A549 (cell line): ENCODE results near the gene SLC37A2. TPM values are rescaled to one million over a fixed set of nuclear protein-coding genes. Genes with fewer than 3 reads are reported as not detected.

Experiments
- ATAC-seq, 2 experiments: fragments of 200-7000 bp in 1 of 2; fragments of >200 bp in 1 of 2; cut with Nextera tagmentation in 1 of 2; cut with Tn5 transposase in 1 of 2; 3 replicates each; pipeline versions ENCODE4 v1.8.0 to v1.9.1; 2018 to 2020; ENCODE audit warnings: mild to moderate bottlenecking in 1 of 2, moderate library complexity in 1 of 2
- CTCF ChIA-PET: fragments of 300-600 bp; sonication (Branson Sonifier 250); formaldehyde crosslinking; extraction: SDS; loops from one replicate; lab custom pipeline; 2021; ENCODE audit warnings: antibody characterized with exemption, inconsistent platforms; lab: Yijun Ruan, JAX
- POLR2A ChIA-PET: fragments of 350-600 bp; formaldehyde crosslinking; extraction: SDS; loops from one replicate; lab custom pipeline; 2021; ENCODE audit warnings: antibody characterized with exemption, inconsistent platforms; lab: Yijun Ruan, JAX
- DNase-seq, 2 experiments: peaks; one replicate each; pipeline versions ENCODE4 v3.0.0 to v3.0.0-alpha.2; 2011 to 2016; ENCODE audit warnings: low read depth in 1 of 2, low spot score in 1 of 2
- FAIRE-seq: peaks from 2 replicates; lab custom pipeline; 2011; peaks lifted over from hg19 to GRCh38; lab: Jason Lieb, UNC
- H3K27ac ChIP-seq, 2 experiments: fragments of >200 bp; sonication (Bioruptor Twin); formaldehyde crosslinking; 3 replicates each; pipeline ENCODE4 v1.5.1; 2016 to 2017
- H3K4me1 ChIP-seq: fragments of >200 bp; sonication (Bioruptor Twin); formaldehyde crosslinking; 3 replicates; pipeline ENCODE4 v1.6.1; 2016
- H3K4me2 ChIP-seq: fragments of >200 bp; sonication (Bioruptor Twin); formaldehyde crosslinking; 3 replicates; pipeline ENCODE4 v1.6.1; 2016
- H3K4me3 ChIP-seq: fragments of >200 bp; sonication (Bioruptor Twin); formaldehyde crosslinking; 3 replicates; pipeline ENCODE4 v1.5.1; 2016
- H3K9me3 ChIP-seq: fragments of >200 bp; sonication (Bioruptor Twin); formaldehyde crosslinking; 3 replicates; pipeline ENCODE4 v1.6.1; 2016
- BCL3 ChIP-seq: fragments of >200 bp; sonication (Bioruptor Twin); formaldehyde crosslinking; IDR thresholded peaks from 3 replicates; pipeline ENCODE4 v1.6.1; 2016
- CEBPB ChIP-seq, 2 experiments: fragments of >200 bp in 1 of 2; sonication (Bioruptor Twin) in 1 of 2; formaldehyde crosslinking in 1 of 2; IDR thresholded peaks; 2 replicates each; pipeline ENCODE4 v1.6.1; 2012 to 2016
- CHD4 ChIP-seq: fragments of 200-600 bp; sonication (generic); IDR thresholded peaks from 2 replicates; pipeline ENCODE4 v1.6.1; 2016; ENCODE audit warnings: antibody characterized with exemption, mild to moderate bottlenecking, borderline replicate concordance
- E2F6 ChIP-seq: IDR thresholded peaks from 2 replicates; pipeline ENCODE4 v1.6.1; 2012; ENCODE audit warnings: low read depth, borderline replicate concordance
- EHF ChIP-seq: fragments of 250-450 bp; sonication (Bioruptor Pico); IDR thresholded peaks from 2 replicates; pipeline ENCODE4 v1.5.0; 2020; ENCODE audit warnings: mild to moderate bottlenecking
- EHMT2 ChIP-seq: fragments of 200-600 bp; sonication (generic); IDR thresholded peaks from 2 replicates; pipeline ENCODE4 v1.6.1; 2016; ENCODE audit warnings: antibody characterized with exemption, low read depth, mild to moderate bottlenecking, moderate library complexity
- EP300 ChIP-seq, 2 experiments: fragments of >200 bp; sonication (Bioruptor Twin); formaldehyde crosslinking; IDR thresholded peaks; 2 replicates in 1 of 2; 3 replicates in 1 of 2; pipeline ENCODE4 v1.6.1; 2016 to 2017
- ESRRA ChIP-seq: fragments of 150-350 bp; IDR thresholded peaks from 2 replicates; pipeline ENCODE4 v1.6.1; 2014; ENCODE audit warnings: mild to moderate bottlenecking, low read length, borderline replicate concordance
- HDAC2 ChIP-seq: fragments of 200-600 bp; sonication (generic); IDR thresholded peaks from 2 replicates; pipeline ENCODE4 v1.6.1; 2016
- HES2 ChIP-seq: fragments of >200 bp; sonication (Bioruptor Twin); formaldehyde crosslinking; IDR thresholded peaks from 2 replicates; pipeline ENCODE4 v1.6.1; 2016
- HEYL ChIP-seq: fragments of 250-450 bp; sonication (Bioruptor Pico); IDR thresholded peaks from 2 replicates; pipeline ENCODE4 v1.8.0; 2021; ENCODE audit warnings: mild to moderate bottlenecking, moderate library complexity
- KDM5A ChIP-seq: fragments of 200-600 bp; sonication (generic); IDR thresholded peaks from 2 replicates; pipeline ENCODE4 v1.6.1; 2016; ENCODE audit warnings: antibody characterized with exemption, mild to moderate bottlenecking
- MAFK ChIP-seq: fragments of 450-650 bp; IDR thresholded peaks from 2 replicates; pipeline ENCODE4 v1.6.1; 2014; ENCODE audit not compliant: partially characterized antibody
- MAZ ChIP-seq: fragments of 150-350 bp; IDR thresholded peaks from 2 replicates; pipeline ENCODE4 v1.6.1; 2014; ENCODE audit warnings: antibody characterized with exemption, low read depth, low read length, borderline replicate concordance
- NFE2L2 ChIP-seq: fragments of 150-350 bp; conservative IDR thresholded peaks from 2 replicates; pipeline ENCODE4 v1.6.1; 2014; ENCODE audit warnings: low read length
- NPAS2 ChIP-seq: fragments of 250-450 bp; sonication (Bioruptor Pico); IDR thresholded peaks from 2 replicates; pipeline ENCODE4 v1.8.0; 2022; ENCODE audit warnings: mild to moderate bottlenecking, moderate library complexity, borderline replicate concordance
- NR3C1 ChIP-seq: fragments of >200 bp; sonication (Bioruptor Twin); formaldehyde crosslinking; IDR thresholded peaks from 3 replicates; pipeline ENCODE4 v1.6.1; 2017
- POLR2AphosphoS2 ChIP-seq: conservative IDR thresholded peaks from 2 replicates; pipeline ENCODE4 v1.6.1; 2012; ENCODE audit warnings: low read length, improper control_type of control experiment, inconsistent platforms
- REST ChIP-seq: fragments of 200-600 bp; sonication (generic); IDR thresholded peaks from 2 replicates; pipeline ENCODE4 v1.6.1; 2016; ENCODE audit warnings: antibody characterized with exemption, mild to moderate bottlenecking, moderate library complexity
- SMC3 ChIP-seq: fragments of >200 bp; sonication (Bioruptor Twin); formaldehyde crosslinking; IDR thresholded peaks from 3 replicates; pipeline ENCODE4 v1.6.1; 2018; ENCODE audit warnings: inconsistent platforms
- ZNF302 ChIP-seq: fragments of 250-450 bp; sonication (Bioruptor Pico); IDR thresholded peaks from 2 replicates; pipeline ENCODE4 v1.9.0; 2021; ENCODE audit warnings: inconsistent platforms, mild to moderate bottlenecking, moderate library complexity
- ZSCAN20 ChIP-seq: fragments of 250-450 bp; sonication (Bioruptor Pico); IDR thresholded peaks from 2 replicates; pipeline ENCODE4 v1.8.0; 2022; ENCODE audit warnings: mild to moderate bottlenecking, moderate library complexity
- WGBS: methylation state at CpG from one replicate; pipeline ENCODE4 v1.1.6; 2017; ENCODE audit errors: missing lambda C conversion rate; 5-methylcytosine and 5-hydroxymethylcytosine counted together
- polyA plus RNA-seq, 4 experiments: library from polyadenylated mRNA; depleted of rRNA in 3 of 4; stranded (reverse); fragments of >200 nt; fragmentation: RNase III in 1 of 4; extraction: RNeasy Plus Mini Kit Qiagen cat#74134 plus additional on column Dnase treatment in 1 of 4; gene quantifications; 2 replicates in 3 of 4; 3 replicates in 1 of 4; pipeline ENCODE4 v1.2.3, GENCODE V29; 2011 to 2017

Gene SLC37A2
- polyA plus RNA-seq, 2 of the 4 experiments (the other 2 are of a cell fraction) = 0.13 to 0.14 TPM

- ChIA-PET CTCF (interaction anchor here (1.2 to 1.8 kb wide), 3 partner anchors 10 to 324 kb away, joined by 3 to 6 read pairs (median 3); no protein-coding TSS in a partner anchor), POLR2A (no interaction called here)
- no peaks in the 10 kb centered on the region for H3K9me3 ChIP-seq
- FAIRE-seq (no peak), DNase-seq (no peak), ATAC-seq (no peak)
- H3K4me3 ChIP-seq = no peak overlapping the region
- no peaks in the 10 kb centered on the region for H3K4me1 ChIP-seq
- H3K4me2 ChIP-seq = no peak overlapping the region
- 60% methylated on average over 1 of the region's 14 CpGs for WGBS
- TF ChIP-seq EHF (no peak), CHD4 (no peak), SMC3 (no peak), HEYL (CRISPR knock-in tag) (no peak), EHMT2 (no peak), NPAS2 (CRISPR knock-in tag) (no peak), ZNF302 (no peak), REST (no peak), EP300 (IDR thresholded peaks at IDR 0.05) (no peak), NFE2L2 (no peak), KDM5A (no peak), NR3C1 (no peak)
- no peak overlapping the region for H3K27ac ChIP-seq
These were observed 18.1 kb downstream of the SLC37A2 start for GRCh38 chr11:125081098-125081798.

GRCh38 chr11:125082040-125082439, 18.9 kb downstream of the SLC37A2 start:
- FAIRE-seq (no peak), ATAC-seq (no peak), DNase-seq (no peak)
- Histone ChIP-seq H3K4me2 (no peak overlapping the region), H3K9me3 (no peaks in the 10 kb centered on the region), H3K4me1 (no peaks in the 10 kb centered on the region), H3K27ac (no peak overlapping the region), H3K4me3 (no peak overlapping the region)
- ChIA-PET POLR2A (no interaction called here), CTCF (interaction anchor here (1.2 to 1.8 kb wide), 2 partner anchors 9 to 323 kb away, joined by 3 to 6 read pairs; no protein-coding TSS in a partner anchor)
- WGBS = 20% methylated on average over 5 of the region's 5 CpGs
- no peak for TF ChIP-seq CEBPB (IDR thresholded peaks at IDR 0.05)
- no peak for TF ChIP-seq POLR2AphosphoS2
- TF ChIP-seq EHMT2 = no peak
- TF ChIP-seq E2F6 = no peak
- no peak for TF ChIP-seq BCL3
- TF ChIP-seq HDAC2 = no peak
- TF ChIP-seq ESRRA = no peak
- no peak for TF ChIP-seq CHD4
- TF ChIP-seq HEYL (CRISPR knock-in tag) = no peak
- TF ChIP-seq ZSCAN20 = no peak
- no peak for TF ChIP-seq SMC3
- no peak for TF ChIP-seq MAZ
- TF ChIP-seq MAFK = no peak
- no peak for TF ChIP-seq HES2
